ENCODE results near the gene STXBP5. TPM values are rescaled to one million over a fixed set of nuclear protein-coding genes. Genes with fewer than 3 reads are reported as not detected.
"Not testable (repeated sequence)": the region's sequence is repeated elsewhere in the genome, so short reads cannot be mapped to it uniquely, and the experiment has no call there.

Gene STXBP5
- total RNA-seq, 1 donor from 2014 or later: 13.0 TPM

DNA sequence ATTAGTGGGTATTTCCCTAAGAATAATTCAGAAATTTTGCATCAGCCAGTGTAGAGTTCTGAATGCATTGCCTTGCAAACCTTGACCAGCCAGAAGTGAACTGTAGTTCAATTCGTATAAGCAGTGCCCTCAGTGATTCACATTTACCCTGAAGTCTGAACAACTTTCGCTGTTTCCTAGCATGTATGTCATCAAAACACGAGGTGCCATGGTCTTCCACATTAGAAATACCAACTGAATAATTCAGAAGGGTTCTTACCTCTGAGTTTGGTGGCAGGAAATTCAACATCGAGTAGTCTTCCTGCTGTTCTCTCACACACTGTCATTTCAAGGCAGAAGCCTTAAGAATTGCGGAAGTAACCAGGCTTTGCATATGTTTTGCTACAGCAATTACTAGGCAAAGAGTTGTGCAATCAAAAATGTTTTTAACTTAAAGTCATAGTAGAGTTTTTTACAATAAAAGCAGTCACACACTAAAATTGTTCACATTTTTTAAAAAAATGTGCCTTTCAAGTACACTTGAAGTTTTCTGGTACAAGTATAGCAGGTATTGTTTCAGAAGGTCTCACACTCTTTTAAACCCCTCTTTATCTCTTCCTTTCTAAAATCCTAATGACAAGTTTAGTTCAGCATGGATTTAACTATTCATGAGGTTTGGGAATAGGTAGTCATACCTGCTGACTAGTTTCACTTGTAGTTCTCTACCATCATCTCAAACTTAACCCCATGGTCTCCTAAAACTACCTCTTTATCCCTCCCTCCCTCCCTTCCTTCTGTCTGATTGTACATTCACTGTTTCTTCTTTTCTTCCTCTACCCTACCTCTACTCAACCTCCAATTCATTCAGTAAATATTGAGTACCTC, 118.3 kb downstream of the STXBP5 start:
- ATAC-seq (ENCODE audit: poor library complexity) (peak; percentile 45), DNase-seq (no peak)
- intact Hi-C loops (cut with DNase I): no loop called here

DNA sequence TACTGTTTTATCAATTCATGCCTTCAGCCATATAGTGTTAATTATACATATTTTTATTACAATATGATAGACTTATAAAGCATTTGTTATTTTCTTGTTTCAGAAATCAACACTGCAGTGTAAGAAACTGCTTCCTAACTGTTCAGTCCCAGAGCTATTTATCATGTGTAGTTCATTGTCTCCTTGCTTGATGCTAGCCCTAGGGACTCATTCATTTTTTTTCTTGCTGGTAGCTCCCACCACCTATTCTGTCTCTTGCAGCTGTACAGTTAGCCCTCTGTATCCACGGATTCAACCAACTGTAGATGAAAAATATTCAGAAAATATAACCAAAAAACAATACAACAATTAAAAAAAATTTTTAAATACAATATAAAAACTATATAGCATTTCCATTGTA, 121.3 kb downstream of the STXBP5 start:
- ATAC-seq (ENCODE audit: poor library complexity) (no peak), DNase-seq (no peak)
- intact Hi-C loops (cut with DNase I): no loop called here

DNA sequence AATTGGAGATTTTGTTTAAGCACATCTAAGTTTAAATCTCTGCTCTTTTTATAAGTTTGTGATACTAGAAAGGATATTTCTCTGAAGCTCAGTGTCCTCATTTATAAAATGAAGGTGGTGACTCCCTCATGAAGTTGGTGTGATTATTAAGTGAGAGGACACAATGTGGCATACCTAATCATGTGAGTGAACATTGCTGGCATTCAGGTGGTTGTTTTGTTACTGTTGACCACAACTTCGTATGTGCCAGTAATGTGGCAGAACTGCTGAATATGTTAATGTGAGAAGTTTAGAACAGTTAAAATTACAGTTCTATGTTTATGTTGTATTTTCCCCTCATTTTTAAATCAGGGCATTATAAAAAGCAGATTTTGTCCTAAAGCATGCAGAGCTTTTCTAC, 127.2 kb downstream of the STXBP5 start:
- DNase-seq (no peak), ATAC-seq (ENCODE audit: poor library complexity) (no peak)
- intact Hi-C loops (cut with DNase I): no loop called here

DNA sequence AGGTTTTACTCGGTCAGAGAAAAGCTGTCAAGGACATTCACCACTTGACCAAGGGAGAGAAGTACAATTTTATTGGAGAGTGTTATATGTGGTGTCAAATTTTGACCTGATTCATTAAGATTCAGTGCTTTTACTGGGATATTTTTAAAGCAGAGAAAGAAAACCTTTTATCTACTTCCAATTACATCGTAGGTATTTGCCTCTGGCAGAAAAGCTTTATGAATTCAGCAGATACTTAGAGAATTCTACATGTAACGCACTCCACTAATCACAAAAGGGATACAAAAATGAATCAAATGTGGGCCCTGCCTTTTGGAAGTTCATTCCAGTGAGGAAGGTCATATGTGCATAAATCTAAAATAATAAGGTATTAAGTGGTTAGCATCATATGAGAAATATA, 133.7 kb downstream of the STXBP5 start:
- DNase-seq (no peak), ATAC-seq (ENCODE audit: poor library complexity) (no peak)
- intact Hi-C loops (cut with DNase I): no loop called here

DNA sequence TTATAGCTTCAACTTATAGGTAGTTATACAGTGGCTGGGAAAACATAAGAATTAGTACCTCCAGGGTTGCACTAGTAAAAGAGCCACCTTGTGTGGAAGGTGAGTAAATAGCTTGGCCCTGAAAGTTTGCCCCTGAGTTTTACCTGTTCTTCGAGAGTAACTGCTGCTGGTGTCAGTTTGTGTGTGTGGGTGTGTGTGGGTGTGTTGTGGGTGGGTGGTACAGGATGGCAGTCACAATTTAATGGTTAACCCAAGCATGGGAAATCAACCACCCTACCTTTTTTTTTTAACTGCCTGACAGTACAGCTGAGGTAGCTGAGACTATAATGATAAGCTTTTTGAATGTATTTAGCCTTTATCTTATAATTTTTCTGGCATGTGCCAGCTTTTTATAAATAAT, 137.3 kb downstream of the STXBP5 start:
- DNase-seq: no peak
- intact Hi-C loops (cut with DNase I): no loop called here
- no peak for ATAC-seq (ENCODE audit: poor library complexity)

DNA sequence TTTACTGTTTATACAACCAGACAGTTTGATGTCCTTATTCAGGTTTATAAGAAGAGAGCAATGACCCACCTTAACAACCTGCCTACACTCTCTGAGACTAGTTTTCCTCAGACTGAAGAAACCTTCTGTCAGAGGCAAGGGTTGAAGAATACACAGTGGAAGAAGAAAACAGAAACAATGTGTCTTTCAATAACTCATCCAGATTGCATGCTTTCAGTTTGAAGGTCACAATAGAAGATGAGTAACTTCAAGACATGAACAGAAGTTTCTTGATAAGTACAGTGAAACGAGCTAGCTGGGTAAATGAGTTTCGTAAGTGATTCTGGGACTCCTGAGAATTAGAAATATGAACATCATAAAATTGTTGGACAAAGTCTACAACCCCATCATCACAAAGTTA, 141.7 kb downstream of the STXBP5 start:
- ATAC-seq (ENCODE audit: poor library complexity) (no peak), DNase-seq (no peak)
- intact Hi-C loops (cut with DNase I): no loop called here

DNA sequence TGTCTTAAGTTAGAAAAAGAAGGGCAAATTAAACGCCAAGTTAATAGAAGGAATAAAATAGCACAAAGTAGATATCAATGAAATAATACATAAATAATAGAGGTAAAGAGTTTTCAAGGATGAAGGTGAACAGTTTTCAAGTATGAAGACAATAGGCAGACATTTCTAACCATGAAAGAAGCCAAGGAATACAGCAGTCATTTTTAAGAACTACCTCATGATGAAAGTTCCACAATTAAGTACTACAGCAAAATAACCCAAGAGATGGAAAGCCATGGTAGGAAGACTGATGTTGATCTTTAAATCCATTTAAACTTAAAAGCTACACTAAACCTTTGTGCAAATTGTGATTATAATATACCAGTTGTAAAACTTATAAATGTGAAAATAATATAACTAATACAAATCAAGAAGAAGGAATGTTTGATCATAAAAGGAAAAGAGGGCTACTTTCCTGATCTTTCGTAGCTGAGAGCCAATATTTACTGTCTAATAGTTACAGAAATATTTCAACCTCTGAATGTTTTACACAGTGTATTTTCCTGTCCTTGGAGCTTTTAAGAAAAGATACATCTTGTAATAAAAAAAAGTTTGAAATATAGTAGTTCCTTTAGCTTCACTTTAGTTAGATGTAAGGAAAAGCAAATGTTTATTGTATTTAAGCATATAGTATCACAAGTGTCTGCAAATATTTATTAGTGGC, 143.1 kb downstream of the STXBP5 start:
- ATAC-seq (ENCODE audit: poor library complexity) (no peak), DNase-seq (no peak)
- intact Hi-C loops (cut with DNase I): no loop called here

DNA sequence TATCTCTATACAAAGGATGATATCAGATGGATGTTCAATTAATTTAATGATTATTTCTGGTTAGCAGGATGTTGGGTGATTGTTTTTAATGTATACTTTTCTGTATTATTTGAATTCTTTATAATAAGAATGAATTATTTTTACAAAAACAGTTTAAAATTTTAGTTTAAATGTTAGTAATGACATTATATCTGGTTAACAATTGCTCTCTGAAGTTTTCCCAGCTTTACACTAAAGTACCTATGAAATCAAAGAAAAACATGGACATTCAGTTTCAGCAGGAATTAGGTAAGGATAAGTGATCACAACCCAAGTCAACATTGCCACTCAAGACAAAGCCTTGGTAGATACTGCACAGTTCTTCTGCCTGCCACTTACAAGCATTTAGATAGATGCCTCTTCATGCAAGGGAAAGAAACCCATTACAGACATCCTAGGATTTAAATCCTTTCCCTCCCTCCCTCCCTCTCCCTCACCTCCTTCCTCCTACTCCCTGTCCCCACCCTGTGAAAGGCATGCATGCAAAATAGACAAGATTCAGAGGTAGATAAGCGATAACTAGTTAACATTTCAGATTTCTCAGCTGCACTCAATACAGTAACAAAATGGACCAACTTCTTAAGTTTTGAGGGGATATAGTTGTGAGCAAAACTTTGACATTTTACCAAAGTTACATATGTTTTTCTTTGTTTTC, 143.8 kb downstream of the STXBP5 start:
- ATAC-seq (ENCODE audit: poor library complexity) (no peak), DNase-seq (no peak)
- intact Hi-C loops (cut with DNase I): no loop called here

DNA sequence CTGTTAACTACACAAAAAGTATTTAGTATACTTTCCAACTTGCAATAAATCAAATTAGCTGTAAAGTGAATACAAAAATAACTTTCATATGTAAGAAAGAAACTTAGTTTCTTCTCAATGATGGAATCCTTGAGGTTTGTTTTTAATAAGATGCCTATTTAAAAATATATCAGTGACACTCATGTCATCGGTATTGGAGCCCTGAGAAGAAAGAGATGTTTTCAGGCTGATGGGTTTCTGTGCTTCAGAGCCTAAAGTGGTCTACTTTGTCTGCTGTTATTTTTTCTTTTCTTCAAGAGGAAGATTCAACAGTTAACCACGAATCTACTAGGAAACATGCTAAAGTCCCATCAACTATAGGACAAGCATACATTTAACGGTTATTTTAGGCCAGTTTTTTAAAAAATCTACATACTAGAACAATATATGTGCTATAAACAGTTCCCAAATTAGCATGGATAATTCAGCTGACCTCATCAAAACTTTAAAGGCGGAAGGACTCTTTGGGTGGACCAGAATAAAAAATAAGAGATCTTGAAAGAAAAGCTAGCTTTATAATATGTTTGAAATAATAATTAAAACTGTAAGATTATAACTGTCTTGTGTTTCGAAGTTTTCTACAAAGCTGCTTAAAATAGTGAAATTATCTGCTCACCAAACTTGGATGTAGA, 157.2 kb downstream of the STXBP5 start:
- ATAC-seq (ENCODE audit: poor library complexity): no peak
- DNase-seq: no peak
- intact Hi-C loops (cut with DNase I): no loop called here

DNA sequence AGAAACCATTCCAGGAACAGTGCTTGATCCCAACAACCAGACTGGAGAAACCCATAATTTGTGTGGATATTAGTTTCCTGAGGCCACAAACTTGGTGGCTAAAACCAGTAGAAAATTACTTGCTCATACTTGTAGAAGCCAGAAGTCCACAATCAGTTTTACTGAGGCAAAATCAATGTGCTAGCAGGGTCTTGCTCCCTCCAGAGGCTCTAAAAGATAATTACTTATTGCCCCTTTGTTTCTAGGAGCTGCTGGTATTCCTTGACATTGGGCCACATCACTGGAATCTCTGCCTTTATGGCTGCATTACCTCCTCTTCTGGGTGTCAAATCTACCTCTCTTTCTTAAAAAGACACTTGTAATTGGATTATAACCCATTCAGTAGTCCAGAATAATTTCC, 162.1 kb downstream of the STXBP5 start:
- ATAC-seq (ENCODE audit: poor library complexity): no peak
- intact Hi-C loops (cut with DNase I): no loop called here
- no peak for DNase-seq

DNA sequence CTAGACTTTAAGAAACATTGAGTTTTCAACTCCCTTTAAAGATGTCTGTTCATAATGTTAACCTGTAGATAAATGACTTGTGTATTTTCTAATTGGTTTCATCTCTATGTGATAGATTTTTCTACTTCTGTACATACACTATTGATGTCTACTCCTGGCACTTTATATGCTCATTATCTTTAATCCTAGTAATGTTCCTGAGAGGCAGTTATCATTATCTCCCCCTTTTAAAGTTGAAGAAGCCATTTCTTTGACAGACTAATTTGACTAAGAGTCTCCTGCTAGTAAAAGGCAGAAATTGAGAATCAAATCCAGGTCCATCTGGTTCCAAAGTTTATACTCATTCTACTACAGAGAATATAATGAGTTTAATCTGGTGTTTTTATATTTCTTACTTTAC, 167.1 kb downstream of the STXBP5 start:
- ATAC-seq (ENCODE audit: poor library complexity): no peak
- intact Hi-C loops (cut with DNase I): no loop called here
- DNase-seq: no peak

DNA sequence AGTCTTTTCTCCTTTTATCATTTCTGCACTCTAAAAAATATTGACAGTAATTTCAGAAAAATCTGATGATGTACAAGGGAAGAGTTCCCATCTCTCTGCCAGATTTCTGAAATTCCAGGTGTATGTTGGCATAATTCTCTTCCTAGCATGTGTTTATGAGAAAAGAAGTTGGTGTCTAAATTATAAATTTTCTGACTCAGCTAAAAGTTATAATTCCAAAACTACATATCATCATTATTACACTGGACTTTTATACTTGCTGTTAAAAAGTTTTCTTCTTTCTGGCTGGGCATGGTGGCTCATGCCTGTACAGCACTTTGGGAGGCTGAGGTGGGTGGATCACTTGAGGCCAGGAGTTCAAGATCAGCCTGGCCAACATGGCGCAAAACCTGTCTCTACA, 168.6 kb downstream of the STXBP5 start:
- no peak for ATAC-seq (ENCODE audit: poor library complexity)
- intact Hi-C loops (cut with DNase I): no loop called here
- DNase-seq: no peak

DNA sequence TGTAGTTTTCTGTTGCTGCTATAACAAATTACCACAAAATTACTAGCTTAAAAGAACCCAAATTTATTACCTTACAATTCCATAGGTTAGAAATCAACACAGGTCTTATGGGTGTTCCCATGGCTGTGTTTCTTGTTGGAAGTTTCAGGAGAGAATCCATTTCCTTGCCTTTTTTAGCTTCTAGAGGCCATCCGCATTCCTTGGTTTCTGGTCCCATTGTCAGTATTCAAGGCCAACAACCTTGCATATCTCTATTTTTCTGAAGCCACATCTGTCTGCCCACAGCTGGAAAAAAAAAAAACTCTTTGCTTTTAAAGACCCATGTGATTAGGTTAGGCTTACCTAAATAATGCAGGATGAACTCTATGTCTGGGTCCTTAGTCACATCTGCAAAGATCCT, 174.6 kb downstream of the STXBP5 start:
- ATAC-seq (ENCODE audit: poor library complexity) (no peak), DNase-seq (no peak)
- intact Hi-C loops (cut with DNase I): no loop called here

DNA sequence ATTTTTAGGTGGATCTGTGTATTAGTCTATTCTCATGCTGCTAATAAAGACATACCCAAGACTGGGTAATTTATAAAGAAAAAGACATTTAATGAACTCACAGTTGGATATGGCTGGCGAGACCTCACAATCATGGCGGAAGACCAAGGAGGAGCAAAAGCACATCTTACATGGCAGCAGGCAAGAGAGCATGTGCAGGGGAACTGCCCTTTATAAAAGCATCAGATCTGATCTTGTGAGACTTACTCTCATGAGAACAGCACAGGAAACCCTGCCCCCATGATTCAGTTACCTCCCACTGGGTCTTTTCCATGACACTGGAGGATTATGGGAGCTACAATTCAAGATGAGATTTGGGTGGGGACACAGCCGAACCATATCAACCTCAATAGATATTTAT, 176.6 kb downstream of the STXBP5 start:
- ATAC-seq (ENCODE audit: poor library complexity); intact Hi-C loops (cut with DNase I); DNase-seq: not testable (repeated sequence)

DNA sequence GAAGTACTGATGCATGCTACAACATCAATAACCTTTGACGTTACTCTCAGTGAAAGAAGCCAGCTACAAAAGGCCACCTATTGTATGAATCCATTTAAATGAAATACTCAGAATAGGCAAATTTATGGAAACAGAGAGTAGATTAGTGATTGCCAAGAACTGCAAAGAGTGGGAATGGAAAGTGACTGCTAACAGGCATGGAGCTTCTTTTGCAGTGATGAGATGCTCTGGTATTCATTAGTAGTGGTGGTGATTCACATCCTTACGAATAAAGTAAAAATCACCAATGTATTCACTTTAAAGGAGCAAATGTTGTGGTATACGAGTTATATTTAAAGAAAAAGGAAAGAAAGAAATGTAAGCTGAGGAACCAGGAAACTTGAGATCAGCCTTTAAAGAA, 177.5 kb downstream of the STXBP5 start:
- intact Hi-C loops (cut with DNase I): no loop called here
- ATAC-seq (ENCODE audit: poor library complexity): no peak
- no peak for DNase-seq

DNA sequence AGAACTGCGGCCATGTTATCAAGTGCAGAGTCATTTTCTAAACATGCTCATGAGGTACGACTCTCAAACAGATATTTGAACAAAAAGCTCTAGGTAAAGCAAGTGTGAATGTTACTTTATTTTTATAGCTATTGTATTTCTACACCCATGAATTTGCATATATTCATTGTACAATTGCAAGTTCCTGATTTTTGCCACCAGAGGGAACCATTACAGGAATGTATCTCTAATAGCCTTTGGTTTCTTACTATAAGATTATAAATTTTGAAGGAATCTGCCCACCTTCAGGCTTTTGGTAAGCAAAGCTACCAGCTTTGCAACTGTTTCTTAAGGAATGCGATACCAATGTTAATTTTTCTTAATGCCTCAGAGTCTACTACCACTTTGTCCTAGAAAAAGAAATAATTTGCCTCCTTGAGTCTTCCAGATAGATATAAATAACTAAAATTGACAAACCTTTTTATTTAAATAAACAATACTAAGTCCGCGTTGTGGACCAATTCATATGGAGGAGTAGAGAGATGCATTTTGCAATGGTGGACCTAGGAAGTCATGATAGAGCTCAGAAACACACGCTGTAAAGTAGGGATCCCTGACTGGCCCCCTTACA, 178.8 kb downstream of the STXBP5 start:
- DNase-seq: no peak
- intact Hi-C loops (cut with DNase I): no loop called here
- no peak for ATAC-seq (ENCODE audit: poor library complexity)

DNA sequence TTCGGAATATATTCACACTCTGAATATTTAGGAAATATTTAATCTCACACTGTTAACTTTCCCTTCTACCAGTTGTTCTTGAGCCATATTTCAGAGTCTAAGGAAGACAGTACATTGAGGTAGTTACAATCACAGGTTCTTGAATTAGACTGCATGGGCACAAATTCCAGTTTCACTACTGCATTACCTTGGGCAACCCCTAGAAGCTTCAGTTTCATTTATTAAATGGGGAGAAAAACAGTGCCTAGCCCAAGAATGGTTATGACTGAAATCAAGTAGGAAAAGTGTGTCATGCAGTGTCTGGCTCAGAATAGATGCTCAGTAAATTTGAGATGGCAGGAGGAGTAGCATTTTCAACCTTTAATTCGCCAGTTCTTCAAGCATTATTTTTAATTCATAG, 179.8 kb downstream of the STXBP5 start:
- ATAC-seq (ENCODE audit: poor library complexity) (no peak), DNase-seq (no peak)
- intact Hi-C loops (cut with DNase I): no loop called here

DNA sequence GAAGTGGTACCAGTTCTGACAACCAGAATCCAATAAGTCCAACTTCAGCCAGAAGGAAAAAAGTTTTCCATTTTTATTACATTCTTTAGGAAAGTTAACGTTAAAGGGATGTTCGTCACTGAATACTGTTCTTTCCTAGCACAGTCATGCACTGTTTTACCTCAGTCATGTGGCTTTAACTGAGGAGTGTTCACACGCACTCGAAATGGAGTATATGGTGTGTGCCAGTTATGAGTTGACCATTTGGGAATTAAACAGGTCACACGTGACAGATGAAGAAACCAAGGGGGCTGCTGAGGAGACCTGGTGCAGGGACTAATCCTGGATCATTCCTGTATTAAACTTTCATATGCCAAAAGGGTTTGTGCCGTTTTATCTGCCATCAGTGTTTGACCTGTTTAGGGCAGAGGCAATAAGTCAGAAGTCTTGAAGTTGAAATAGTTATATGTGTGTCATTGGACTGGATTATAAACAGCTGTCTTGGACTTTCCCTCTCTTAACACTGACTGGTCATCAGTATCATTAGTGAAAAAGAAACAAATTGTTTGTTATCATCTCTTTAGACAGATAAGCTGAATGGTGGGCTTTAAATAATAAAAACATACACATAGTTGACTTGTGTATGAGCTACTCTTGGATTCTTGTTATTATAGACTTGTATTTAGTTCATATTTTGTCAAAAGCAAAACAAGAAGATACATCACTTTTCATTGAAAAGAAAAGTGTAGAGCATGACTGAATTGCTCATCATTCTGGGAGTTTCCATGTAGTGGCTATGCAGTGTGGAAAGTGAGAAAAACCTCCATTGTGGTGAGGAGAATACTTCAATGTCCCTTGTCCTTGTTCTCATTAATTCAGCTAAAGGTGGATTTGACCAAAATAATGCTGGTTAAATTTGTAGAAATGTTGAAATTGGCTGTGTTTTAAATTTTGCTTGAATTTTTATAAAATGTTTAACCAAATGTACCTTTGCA, 180.8 kb downstream of the STXBP5 start:
- DNase-seq (no peak), ATAC-seq (ENCODE audit: poor library complexity) (no peak)
- intact Hi-C loops (cut with DNase I): no loop called here
